NCI-H345 (cell line): ENCODE measurements around the gene FHAD1.

Experiments used
- DNase-seq: peaks from one replicate; lab custom pipeline; 2025; lab: John Stamatoyannopoulos, UW

FHAD1 gene

DNA sequence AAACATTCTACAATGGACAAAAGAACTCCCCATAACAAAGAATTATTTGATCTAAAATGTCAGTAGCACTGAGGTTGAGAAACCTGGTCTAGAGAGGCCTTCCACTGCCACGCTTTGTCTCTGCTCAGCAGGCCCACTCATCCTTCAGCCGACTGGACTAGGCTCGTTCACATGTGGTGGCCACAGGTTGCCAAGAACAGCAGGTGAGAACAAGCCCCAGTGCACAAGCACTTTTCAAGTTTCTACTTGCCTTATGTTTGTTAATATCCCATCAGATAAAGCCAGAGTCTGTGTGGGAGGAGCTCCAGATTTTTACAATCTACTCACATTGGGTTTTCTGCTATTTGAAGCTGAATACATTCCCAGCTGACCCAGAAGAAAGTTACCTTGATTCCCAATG lies 153.6 kb downstream of the FHAD1 start:
- DNase-seq, result peak; percentile 95

DNA sequence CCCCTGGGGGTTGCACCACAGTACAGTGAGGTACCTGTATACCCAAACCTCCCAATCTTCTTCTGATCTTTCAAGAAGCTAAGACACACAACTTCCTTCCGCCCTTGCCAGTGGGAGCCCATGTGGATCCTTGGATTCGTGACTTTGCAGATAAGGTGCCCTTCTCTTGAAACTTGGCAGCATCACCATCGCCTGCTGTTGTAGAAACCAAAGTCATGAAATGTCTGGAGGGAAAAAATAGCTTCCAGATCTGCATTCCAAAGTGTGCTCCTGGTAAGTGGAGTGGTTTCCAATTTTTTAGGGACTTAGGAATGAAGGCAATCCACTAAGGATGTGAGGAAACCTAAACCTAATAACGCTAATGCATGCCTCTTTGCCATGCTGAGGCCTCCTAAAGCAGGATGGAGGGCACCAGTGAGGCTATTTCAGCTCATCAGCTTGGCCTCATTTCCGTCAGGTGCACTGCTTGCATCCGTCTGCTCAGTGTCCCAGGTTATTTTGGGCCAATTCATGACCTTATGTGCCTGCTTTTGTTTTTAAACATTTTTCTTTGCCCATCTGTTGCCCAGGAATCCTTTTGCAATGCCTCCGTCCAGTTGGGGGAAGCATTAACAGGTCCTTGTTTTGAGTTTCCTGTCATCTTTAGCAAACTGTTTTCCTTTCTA lies 154.5 kb downstream of the FHAD1 start:
- DNase-seq, result no peak

DNA sequence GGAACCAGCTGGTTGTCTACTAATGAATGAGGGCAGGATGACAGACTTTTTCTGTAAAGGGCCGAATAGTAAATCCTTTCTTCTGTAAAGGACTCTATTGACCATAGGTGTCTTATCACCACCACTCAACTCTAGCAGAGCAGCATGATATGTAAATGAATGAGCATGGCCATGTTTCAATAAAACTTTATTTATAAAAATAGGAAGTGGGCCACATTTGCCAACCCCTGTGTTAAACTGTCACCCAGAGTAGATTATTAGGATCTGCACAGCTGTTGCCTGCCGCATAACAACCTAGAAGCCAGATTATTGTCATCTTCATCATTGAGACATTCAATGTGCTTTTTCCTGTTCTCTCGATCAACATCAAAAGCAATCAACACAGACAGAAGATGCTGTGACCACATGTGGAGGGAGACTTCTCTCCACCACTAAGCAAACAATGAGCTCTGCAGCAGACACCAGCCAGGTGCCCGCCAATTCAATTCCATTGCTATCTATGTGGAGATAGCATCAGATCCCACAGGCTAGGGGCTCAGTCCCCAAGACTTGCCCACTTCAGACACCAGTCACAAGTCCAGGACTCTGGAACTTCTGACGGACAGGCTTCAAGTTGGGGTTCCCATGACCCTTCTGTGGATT lies 155.9 kb downstream of the FHAD1 start:
- peak; percentile 61 for DNase-seq

DNA sequence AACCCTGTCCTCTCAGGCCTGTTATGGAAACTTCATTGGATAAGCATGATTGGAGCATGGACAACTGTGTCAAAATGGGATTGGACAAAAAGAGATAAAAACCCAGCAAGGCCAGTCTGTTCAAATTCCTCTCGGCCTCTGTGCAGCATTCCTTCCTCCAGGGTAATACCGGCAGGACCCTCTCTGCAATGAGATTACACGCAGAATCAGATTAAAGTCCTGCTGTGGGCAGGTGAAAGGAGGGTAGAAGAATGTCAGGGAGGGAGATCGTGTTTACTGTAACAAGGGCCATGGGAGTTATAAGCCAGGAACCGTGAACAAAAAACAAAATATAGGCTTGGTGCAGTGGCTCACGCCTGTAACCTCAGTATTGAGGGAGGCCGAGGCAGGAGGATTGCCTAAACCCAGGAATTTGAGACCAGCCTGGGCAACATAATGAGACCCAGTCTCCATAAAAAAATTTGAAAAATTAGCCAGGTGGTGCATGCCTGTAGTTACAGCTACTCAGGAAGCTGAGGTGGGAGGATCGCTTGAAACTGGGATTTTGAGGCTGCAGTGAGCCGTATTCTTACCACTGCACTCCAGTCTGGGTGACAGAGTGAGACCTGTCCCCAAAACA lies 157.0 kb downstream of the FHAD1 start:
- no peak for DNase-seq

DNA sequence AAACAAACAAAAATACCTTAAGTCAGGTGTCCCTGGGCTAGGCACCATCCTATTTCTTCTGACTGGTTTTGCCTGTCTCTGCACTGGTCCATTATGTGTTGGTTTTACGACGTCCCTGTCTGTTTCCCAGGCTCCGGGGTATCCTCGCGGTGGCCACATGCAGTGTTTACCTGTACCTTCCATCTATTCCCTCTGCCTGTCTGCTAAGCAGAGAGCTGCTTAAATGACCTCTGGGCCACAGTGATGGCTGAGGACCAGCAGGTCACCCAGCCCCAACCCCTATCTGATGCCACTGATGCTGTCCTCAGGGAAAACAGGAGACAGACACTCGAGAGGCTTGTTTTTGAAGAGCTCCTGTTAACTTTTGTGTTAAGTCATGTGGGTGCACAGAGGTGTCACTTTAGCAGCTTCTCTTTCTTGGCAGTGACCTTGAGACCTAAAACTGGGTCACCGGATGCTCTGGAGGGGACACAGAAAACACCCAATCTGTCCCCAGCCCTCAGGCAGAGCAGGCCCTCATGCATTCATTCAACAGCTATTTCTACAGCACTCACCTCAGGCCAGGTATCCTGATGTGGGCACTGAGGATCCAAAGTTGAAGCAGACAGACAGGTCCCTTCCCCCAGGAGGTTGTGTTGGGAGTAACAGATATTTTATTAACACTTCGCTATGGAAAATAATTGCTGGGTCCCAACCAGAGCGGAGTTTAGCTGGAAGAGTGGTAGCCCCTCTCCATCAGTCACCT lies 158.3 kb downstream of the FHAD1 start:
- DNase-seq, result no peak

DNA sequence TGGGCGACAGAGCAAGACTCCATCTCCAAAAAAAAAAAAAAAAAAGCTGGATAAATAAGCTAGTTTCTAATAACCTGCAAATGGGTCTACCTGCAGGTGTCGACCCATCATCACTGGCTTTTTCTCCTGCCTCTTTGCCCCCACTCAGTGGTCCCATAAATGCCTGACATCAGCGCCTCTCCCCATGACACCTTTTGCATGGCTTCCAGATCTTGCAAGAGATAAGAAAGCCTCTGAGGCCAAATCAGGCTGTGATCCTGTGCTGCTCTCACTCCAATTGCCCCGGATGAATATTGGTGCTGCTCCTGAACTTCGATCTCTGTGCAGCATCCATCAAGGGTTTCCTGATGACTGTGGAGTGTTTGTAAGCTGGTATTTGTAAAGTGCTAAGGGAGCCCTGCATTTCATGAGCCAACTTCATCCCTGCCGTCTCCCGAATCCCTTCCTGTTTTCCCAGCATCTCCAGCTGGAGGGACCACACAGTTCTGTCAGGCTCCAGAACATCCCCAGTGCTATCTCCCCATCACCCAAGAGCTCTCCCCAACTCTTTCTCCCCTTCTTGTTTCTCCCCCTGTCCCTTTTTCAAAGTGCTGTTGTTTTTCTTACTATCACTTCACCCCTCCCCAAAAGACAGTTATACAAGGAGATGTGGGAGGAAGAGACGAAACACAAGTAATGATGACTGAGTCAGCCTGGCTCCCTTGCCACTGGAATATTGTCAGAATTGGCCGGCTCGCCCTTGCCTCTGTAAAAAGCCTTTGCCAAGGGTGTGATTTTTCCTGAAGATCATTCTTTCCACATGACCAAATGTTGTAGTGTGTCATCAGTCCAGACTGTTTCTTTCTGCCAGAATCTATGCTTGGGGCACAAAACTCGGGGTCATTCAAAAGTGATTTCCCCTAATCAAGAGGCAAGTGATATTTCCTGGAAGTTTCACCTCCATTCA lies 159.9 kb downstream of the FHAD1 start:
- DNase-seq, result no peak

DNA sequence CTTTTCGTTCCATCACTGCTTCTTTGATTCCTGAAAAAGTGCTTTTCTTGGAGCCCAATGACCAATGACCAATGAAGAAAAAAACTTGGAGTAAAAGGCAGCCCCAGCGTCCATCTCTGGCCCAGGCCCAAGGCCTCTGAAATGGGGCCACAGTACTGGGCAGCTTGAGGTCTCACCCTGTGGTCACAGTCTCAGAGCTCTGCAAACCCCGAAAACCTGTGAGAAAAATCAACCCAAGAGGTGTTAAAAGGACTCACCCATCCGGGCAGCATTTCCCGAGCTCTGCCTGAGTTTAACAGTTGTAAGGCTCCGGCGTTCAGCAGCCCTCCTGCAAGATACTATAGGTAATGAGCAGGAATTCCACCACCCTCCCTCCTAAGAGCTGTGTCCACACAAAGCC lies 160.6 kb downstream of the FHAD1 start:
- no peak for DNase-seq

DNA sequence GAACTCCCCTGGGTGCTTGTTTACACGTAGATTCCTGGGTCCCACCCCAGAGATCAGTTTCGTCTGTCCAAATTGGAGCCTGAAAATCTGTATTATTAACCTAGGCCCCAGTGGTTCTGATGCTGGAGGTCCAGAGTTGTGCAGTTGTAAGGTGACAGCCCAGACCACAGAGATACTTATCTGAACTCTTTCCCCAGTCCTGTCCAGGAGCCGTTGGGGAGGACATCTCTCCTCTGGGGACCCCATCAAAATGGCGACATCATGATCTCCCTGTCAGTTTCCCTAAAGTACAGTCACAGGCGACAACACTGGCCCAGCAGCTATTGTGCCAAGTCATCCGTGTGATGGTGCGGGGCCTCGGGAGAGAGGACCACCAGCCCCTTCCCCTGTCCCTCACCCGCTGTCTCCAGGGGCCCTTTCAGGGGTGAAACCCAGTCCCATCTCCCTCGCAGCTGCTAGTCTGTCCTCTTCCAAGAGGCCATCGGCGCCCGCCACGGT lies 161.9 kb downstream of the FHAD1 start:
- no peak for DNase-seq

DNA sequence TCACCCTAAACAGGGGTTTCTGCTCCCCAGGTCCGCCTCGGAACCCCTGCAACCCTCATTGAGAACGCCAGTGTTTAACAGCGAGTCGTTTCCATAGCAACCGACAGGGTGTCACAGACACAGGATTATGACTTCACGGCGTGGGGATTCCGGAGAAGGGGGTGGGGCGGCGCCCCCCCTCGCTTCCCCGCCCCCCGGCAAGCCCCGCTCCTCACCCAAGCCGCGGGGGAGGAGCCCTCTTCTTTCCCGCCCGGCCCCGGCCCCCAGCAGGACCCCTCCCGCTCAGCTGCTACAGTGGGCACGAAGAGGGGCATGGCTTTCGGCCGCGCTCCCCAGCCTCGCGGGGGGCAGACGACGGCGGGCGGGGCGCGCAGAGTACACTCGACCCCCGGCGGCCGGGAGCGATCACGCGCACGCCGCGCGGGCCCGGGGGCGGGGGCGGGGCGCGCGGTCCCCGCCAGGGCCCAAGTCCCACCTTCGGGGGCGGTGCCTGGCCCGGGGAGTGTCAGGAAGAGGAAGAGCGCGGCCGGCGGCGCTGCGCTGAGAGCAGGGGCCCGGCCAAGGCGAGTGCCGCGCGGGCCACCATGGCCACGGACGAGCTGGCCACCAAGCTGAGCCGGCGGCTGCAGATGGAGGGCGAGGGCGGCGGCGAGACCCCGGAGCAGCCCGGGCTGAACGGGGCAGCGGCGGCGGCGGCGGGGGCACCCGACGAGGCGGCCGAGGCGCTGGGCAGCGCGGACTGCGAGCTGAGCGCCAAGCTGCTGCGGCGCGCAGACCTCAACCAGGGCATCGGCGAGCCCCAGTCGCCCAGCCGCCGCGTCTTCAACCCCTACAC lies 162.6 kb downstream of the FHAD1 start, which contains the start of gene EFHD2:
TSS of gene EFHD2 (plus strand) at position 501 of the 835 bp plus-strand sequence. CDS start at position 585, 84 bp downstream.
- DNase-seq, result peak; percentile 94

DNA sequence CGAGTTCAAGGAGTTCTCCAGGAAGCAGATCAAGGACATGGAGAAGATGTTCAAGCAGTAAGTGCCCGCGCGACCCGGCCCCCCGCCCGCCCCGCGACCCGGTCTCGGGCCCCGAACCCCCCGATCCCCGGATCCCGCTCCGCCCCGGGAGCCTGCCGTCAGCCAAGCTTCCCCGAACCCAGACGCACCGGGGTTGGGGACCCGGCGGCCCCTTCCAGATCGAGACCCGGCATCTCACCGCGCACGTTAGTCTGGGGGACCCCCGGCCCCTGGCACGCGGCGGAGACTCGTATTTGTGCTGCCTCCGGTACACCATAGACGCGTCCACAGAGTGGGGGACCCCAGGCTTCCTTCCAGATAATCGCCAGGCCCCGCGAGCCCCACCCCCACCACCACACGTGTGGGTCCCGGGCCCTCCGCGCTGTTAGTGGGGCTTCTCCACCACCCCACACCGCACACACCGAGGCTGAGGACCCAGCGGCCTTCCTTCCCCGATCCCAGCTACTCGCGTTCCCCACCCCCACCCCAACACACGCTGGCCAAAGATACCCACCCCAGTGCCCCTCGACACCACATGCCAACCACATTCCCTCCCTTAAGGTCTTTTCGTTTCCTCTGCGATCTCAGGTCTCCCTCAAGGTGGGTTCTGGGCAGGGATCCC lies 163.3 kb downstream of the FHAD1 start:
- DNase-seq, result no peak

DNA sequence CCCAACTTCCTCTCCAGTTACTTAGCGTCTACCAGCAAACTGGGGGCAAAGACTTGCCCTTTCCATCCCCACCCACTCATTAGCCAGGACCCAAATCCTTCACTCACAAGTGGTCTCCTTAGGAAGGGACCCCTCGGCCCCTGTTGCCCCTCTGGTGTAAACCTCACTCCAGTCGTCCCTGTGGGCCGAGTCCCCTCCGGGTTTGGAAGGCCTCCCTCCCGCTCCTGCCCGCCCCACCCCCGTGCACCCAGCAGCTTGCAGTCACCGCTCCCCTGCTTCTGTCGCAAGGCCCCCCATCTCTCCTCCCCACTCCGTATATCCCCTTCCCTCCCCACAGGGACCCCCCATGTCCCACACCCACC lies 163.8 kb downstream of the FHAD1 start:
- no peak for DNase-seq

DNA sequence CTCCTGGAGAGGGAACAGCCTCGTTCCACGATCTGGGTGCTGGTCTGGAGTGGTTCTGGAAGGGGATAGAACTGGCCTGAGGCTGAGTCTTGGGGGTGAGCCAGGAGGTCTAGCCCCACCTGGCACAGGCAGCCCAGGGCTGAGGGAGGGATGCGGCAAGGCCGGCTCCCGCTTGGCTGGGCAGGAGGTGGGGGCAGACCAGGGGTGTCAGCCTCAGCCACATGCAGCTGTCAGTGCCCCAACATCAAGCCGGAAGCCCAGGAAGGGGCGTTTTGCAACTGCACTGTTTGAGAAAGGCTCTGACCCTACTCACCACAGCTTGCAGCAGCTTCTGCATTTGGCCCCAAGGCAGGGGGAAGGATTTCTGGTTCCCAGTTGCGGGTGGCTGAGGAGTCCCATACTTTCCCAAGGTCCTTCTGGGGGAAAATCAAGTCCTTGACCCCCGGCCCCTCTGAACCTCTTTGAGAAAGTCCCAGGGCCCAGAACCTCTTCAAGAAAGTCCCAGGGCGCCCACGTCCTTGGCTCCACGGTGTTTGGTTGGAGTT lies 164.6 kb downstream of the FHAD1 start:
- DNase-seq, result no peak

DNA sequence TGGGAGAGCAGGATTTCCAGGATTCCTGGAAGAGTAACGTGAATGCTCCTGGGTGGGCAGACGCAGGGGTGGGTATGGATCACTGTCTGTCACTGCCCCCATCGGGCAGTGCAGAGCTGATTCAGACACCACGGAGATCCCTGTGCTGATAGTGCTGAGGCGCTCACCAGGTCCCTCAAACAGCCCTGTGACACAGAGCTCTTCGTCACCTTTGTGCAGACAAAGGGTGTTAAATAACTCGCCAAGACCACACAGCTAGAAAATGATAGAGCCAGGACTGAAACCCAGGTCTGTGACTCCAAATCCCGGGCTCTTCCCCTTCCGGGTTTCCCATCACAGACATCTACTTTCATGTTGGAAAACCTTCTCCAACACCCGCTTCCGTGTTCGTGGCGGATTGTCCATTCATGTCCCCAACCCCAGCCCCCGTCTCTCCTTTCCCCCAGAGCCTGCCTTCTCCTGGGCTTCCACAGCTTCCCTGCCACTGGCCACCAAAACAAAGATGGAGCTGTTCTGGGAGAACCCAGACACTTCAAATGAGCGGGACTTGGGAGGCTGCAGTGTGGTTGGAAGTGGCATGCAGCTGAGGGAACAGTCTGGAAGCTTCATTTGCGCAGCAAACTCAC lies 165.3 kb downstream of the FHAD1 start:
- no peak for DNase-seq

DNA sequence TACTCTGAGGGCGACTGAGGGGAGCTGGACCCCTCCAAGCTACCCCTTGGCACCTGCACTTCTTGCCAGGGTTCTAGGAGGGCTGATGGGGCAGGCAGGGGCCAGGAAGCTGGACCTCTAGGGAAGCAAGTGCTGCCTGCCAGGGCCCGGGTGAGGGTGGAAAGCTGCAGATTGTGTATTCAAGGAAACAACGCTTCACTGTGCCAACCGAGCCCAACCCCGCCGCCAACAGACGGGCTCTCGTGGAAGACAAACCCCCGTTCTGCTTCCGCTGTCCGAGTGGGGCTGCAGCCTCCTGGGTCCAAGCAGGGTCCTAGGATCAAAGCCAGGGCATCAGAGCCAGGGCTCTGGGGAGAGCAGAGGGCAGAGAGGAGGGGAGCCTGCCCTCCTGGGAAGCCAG lies 165.8 kb downstream of the FHAD1 start:
- DNase-seq, result no peak

DNA sequence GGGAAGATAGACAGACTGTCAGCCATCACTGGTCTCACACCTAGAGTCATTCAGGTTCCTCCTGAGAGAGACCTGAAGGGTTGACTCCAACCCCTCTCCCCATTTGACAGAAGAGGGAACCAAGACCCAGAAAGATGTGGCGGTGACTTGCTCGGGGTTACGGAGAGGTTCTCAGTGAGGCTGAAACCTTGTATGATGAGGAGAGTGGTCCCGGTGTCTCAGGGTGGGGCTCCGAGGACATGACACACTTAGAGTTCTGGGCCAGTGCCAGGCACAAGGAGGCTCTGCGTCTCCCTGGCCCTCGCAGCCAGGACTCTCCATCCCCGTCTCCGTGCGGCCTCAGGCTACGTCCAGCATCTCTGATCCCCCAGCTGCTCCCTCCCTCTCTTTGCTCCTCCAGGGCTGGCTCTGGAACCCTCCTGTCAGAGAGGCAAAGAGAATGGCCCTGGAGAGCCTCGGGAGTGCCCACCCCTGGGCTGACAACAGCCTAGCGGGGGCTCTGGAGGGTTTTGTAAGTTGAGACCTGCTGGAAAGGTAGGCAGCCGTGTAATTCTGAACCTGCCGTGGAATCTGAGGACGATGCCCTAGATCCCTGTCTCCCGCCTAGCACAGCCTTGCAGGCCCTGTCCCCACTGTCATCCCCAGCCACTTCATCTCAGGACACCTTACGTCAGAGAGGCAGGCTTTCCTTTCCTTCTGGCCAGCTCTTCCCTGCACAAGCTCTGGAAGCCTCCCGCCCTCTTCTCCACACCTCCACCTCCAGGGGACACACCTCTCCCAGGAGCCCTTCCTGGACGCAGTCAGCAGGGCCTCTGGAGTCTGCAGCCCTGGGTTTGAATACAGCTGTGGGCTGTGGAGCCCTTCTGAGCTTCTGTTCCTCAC lies 166.8 kb downstream of the FHAD1 start:
- no peak for DNase-seq

DNA sequence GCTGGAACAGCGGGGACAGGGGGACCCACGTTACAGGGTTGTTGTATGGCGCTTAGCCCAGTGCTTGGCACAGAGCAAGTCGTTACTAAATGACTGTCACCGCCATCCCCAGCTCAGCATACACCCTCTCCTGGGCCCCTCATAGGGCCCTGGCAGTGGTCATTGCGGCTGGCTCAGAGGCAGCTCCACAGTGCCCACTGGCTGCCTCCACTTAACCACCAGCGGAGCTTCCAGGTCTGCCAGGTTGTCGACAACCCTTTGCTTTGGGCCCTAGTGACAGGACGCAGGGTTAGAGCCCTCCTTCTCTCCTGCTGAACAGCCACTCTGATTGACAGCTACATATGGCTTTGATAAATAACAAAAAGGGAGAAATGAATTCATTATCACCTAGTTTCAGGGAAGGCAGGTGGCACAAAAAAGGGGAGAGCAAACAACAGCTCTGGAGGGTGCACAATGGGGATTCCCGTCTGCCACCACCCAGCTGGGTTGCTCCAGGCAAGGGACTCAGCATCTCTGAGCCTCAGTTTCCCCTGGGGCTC lies 167.5 kb downstream of the FHAD1 start:
- no peak for DNase-seq

DNA sequence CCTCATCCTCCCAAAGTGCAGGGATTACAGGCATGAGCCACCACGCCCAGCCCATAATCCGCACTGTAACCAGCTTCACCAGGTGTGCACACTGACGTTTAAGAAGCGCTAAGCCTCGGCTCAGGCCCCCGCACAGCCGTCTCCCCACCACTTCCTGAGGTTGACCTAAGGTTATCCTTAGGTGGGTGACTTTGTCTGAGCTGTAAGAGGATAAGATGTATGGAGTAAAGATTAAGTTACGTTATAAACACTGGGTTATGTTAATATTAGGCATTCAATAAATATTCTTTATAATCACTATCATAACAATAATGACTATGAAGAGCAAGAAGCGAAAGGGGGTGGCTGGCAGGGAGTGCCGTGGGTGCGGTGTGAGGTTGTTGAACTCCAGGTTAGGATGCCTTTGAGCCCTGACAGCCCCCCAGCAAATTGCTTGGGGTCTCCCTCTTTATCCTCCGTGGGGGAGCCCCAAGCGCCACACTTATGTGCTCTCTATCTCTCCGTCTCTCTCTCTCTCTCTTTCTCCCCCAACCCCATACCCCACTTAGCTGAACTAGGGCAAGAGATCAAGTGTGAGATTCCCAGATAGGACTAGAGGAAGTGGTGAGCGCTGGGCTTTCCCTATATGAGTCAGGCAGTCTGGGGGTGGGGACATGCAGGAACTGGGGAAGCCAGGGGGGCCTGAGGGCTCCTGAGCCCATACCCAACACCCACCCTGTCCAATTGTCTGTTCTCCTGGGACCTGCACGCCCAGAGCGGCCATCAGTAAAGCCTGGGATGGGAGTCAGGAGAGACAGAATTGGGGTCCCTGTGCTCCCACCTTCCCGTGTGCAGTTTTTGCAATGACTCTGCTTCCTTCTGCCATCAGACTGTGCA lies 170.3 kb downstream of the FHAD1 start:
- DNase-seq, result no peak
